NCI-H187 (cell line): Measurements from ENCODE around the gene SLC24A3.

Experiments
- DNase-seq, 2 experiments: peaks; one replicate each; lab custom pipeline; 2025; lab: John Stamatoyannopoulos, UW

SLC24A3 gene

GRCh38 chr20:19212469-19212815, at the start of gene SLC24A3:
SLC24A3 (plus strand) TSS chr20:19212642.
- DNase-seq, result no peak

DNA sequence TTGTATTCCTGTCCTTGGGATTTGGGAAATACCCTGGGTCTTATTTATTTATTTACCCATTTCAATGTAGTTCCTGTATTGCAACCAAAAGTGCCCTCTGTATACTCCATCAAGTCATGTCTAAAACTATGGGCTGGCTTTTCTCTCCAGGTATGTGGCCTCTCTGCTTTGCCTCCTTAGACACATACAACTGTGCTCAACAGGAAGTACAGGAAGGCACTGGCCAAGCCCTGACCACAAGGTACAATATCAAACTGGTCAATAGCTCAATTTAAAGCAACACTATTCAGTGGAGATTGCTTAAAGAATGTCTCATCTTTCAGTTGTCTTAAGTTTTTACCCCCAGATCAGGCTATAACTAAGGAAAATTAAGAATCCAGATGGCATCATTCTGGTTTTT, 42.3 kb upstream of the SLC24A3 start:
- DNase-seq, result no peak

DNA sequence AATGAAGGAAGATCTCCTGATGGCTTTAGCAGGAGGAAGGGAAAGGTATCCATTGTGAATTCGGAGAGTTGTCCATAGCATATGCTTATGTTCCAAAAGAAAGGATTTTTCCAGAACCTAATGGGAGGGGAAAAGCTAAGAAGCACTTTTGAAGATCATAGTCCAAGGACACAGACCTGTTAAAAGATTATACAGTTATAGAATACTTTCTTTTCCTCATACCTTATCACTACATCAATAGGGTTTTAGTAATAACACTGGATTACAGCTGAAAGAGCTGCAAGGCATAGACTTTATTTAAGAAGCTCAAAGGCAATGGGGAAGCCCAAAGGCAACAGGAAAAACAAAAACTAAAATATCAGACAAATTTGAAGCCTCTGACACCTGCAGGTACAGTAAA, 39.8 kb upstream of the SLC24A3 start:
- DNase-seq, result no peak

DNA sequence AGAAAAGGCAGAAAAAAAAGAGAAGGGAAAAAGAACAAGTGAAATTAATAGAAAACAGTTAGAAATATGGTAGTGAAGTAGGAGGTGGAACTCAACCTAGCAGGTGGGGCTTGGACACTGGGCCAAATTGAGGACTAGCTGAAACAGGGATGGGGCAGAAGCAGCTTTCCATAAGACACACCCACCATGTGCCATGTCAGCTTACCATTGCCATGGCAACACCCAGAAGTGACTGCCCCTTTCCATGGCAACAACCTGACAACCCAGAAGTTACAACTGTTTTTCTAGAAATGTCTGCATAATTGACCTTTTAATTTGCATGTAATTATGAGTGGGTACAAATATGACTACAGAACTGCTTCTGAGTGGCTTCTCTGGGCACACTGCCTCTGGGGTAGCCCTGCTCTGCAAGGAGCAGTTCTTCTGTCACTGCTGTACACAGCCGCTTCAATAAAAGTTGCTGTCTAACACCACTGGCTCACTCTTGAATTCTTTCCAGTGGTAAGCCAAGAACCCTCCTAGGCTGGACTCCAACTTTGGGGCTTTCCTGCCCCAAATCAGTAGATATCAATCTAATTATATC, 35.9 kb upstream of the SLC24A3 start:
- no peak for DNase-seq

DNA sequence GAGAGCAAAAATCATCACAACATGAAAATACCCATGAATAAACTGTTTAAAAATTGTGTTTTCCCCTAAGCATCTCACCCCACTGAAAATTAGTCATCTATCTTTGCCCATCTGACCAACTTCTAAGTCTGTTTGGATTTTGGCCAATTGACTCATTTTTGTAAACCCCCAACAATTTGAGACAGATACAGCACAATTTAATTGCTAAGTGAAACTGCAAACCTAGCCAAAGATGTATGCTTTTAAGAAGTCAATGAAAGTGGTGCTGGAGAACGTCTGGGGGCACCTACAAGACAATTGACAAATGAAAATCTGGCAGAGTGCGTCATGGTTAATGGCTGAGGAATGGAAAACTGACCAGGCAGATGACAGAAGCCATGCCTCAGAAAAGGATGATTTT, 30.9 kb upstream of the SLC24A3 start:
- no peak for DNase-seq

GRCh38 chr20:19185083-19185482, 27.4 kb upstream of the SLC24A3 start:
- DNase-seq, result no peak

- no peak for DNase-seq
These were observed 19.1 kb upstream of the SLC24A3 start for GRCh38 chr20:19193349-19193748.

DNA sequence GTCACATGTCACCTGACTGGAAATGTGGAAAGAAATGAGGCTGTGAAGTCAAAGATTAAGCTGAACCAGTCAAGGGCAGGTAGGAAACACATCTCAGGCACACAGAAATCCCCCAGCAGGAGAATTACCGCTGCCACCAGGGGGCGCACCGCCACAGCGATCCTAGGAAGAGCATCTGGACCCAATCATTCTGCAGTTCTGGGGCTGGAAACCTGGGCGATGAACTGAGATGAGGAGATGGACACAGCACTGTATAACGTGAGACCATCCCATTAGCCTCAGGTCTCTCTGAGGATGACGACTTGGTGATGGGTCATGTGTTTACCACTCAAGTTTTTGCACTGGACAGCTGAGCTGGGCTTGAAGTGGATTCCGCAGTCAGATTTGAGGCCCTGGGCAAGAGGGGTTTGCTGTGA, 6.5 kb upstream of the SLC24A3 start:
- DNase-seq, result peak; percentile 15 to 17

DNA sequence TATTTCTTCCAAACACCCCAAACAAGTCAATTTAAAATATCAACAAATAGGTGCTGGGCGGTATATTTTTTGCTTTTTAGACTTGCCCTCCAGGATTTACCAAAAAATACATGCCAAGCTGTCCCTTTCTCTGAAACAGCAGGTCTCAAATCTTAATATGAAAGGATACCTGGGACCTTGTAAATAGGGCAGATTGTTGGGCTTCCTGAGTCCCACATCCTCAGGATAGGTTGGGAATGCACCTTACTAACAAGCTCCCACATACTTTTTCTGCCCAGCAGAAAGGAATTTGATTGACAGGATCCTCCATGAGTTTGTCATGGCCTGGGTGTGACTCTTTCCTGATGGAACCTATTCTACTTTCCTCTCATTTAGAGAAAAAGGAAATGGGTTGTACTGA, 4.9 kb upstream of the SLC24A3 start:
- no peak for DNase-seq

- no peak for DNase-seq
These were observed 1.9 kb upstream of the SLC24A3 start for GRCh38 chr20:19210391-19211155.

DNA sequence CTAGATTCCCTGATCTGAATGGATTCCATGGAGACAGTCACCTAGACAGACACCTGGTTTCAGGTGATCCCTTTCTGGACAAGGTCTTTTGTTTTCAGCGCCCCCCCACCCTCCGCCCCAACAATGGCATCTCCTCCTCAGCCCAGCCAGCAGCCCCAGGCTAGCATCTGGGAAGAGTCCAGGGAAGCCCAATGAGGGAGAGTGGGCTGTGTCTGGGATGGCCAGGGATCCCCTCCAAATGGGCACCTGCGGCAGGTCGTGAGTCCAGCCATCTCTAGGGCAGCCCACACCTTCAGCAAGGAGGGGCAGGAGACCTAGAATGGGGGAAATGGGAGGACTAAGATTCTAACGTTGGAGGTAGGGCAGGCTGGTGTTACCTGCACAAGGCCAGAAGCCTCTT, 1.2 kb upstream of the SLC24A3 start:
- DNase-seq, result no peak

- DNase-seq, result peak in 1 of 2 experiments; percentile 6
These were observed 577 bp upstream of the SLC24A3 start for GRCh38 chr20:19211661-19212468.

GRCh38 chr20:19212821-19213502, 520 bp downstream of the SLC24A3 start:
- peak in 1 of 2 experiments; percentile 21 for DNase-seq

DNA sequence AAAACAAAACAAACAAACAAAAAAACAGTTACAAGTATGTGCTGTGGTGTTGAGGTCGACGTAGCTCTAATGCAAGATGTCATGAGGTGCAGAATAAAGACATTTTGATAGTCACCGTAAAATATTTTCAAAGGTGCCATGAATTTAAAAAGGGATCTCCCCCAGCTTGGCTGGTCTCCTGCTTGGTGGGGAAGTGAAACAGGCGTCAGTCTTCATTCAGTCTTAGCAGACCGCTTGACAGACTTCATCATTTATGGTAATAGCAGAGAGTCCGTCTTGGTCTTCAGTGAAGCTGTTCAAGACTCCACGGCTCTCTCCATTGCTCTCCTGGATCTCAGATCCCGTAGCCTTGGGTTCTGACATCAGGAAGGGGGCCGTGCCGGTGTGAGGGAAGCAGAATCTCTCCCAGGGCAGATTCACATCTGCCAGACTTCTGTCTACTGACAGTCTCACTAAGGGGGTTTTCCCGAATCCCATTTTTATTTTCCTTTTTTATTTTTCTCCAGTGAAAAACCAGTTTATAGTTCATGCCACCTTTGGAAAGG, 1.6 kb downstream of the SLC24A3 start:
- no peak for DNase-seq

GRCh38 chr20:19218411-19218810, 6.0 kb downstream of the SLC24A3 start:
- DNase-seq, result no peak

DNA sequence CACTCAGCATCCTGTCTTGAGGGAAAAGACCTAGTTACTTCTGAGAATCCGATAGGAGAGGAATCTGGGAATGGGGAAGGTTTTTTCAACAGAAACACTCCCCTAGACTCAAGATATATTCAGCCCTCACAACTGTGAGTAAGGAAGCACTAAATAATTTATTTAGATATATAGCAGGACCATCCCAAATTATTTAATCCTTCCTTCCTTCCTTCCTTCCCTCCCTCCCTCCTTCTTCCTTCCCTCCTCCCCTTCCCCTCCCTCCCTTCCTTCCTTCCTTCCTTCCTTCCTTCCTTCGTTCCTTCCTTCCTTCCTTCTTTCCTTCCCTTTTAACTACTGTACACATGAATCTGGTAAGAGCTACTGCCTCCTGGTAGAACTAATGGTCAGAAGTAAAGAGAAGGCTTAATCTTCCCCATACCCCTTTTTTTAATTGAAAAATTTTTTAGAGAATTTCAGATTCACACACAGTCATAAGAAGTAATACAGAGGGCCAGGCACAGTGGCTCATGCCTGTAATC, 10.1 kb downstream of the SLC24A3 start:
- DNase-seq, result no peak

GRCh38 chr20:19223640-19224039, 11.2 kb downstream of the SLC24A3 start:
- DNase-seq, result no peak

DNA sequence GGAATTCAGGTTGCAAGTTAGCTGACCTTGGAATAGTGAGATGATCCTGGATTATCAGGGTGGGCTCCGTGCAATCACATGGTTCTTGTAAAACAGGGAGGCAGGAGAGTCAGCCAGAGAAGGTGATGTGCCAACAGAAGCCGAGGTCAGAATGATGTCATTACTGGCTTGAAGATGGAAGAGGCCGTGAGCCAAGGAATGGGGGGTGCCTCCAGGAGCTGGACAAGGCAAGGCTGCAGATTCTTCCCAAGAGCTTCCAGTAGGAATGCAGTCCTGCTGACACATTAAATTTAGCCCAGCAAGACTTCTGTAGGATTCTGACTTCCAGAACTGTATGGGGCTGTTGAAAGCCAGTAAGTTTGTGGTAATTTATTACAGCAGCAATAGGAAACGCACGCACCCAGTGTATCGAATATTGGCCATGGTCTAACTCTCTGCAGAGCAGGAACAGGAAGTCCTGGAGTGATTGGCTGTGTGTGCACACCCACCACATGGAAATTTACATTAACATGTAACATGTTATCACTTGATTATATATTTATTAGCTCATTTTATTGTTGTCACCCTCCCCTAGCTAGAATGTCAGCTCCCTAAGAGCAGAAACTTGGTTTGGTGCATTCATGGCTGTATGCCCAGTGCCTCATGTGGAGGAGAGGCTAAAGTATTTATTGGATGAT, 19.1 kb downstream of the SLC24A3 start:
- DNase-seq, result no peak

- DNase-seq, result no peak
These were observed 20.8 kb downstream of the SLC24A3 start for GRCh38 chr20:19232997-19233794.

- DNase-seq, result no peak
These were observed 24.1 kb downstream of the SLC24A3 start for GRCh38 chr20:19236371-19237055.
